ENCODE data around the gene CNTLN.

Gene CNTLN

DNA sequence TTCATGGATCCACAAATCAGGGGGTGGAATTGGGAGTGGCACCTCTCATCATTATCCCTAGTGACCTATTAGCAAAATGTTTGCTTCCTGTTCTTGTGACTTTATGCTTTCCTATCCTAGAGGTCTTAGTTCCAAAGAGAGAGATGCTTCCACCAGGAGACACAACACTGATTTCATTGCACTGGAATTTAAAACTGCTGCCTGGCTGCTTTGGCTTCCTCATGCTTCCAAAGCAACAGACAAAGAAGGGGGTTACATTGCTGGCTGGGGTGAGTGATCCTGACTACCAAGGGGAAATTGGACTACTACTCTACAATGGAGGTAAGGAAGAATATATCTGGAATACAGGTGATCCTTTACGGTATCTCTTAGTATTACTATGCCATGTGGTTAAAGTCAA, 374.9 kb downstream of the CNTLN start:
- TF ChIP-seq ZBTB7A (IDR thresholded peaks at IDR 0.05; ENCODE audit: low read depth) = no peak
- TF ChIP-seq CEBPB (IDR thresholded peaks at IDR 0.05) = no peak
- no peak for TF ChIP-seq CREB1 (IDR thresholded peaks at IDR 0.05; ENCODE audit: low read depth)
- TF ChIP-seq FOXM1 (IDR thresholded peaks at IDR 0.05; ENCODE audit: borderline replicate concordance, low read depth) = no peak
- TF ChIP-seq TEAD4 (IDR thresholded peaks at IDR 0.05) = no peak
- no peak for TF ChIP-seq NFIC (IDR thresholded peaks at IDR 0.05)
- no peak for TF ChIP-seq EGR1 (IDR thresholded peaks at IDR 0.05)
- TF ChIP-seq EP300 (IDR thresholded peaks at IDR 0.05; ENCODE audit: borderline replicate concordance) = no peak
- no peak for TF ChIP-seq YY1 (IDR thresholded peaks at IDR 0.05; ENCODE audit: low read depth)
- TF ChIP-seq, protein P1, sequence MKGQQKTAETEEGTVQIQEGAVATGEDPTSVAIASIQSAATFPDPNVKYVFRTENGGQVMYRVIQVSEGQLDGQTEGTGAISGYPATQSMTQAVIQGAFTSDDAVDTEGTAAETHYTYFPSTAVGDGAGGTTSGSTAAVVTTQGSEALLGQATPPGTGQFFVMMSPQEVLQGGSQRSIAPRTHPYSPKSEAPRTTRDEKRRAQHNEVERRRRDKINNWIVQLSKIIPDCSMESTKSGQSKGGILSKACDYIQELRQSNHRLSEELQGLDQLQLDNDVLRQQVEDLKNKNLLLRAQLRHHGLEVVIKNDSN (IDR thresholded peaks at IDR 0.05) = no peak
- TF ChIP-seq, protein P2, sequence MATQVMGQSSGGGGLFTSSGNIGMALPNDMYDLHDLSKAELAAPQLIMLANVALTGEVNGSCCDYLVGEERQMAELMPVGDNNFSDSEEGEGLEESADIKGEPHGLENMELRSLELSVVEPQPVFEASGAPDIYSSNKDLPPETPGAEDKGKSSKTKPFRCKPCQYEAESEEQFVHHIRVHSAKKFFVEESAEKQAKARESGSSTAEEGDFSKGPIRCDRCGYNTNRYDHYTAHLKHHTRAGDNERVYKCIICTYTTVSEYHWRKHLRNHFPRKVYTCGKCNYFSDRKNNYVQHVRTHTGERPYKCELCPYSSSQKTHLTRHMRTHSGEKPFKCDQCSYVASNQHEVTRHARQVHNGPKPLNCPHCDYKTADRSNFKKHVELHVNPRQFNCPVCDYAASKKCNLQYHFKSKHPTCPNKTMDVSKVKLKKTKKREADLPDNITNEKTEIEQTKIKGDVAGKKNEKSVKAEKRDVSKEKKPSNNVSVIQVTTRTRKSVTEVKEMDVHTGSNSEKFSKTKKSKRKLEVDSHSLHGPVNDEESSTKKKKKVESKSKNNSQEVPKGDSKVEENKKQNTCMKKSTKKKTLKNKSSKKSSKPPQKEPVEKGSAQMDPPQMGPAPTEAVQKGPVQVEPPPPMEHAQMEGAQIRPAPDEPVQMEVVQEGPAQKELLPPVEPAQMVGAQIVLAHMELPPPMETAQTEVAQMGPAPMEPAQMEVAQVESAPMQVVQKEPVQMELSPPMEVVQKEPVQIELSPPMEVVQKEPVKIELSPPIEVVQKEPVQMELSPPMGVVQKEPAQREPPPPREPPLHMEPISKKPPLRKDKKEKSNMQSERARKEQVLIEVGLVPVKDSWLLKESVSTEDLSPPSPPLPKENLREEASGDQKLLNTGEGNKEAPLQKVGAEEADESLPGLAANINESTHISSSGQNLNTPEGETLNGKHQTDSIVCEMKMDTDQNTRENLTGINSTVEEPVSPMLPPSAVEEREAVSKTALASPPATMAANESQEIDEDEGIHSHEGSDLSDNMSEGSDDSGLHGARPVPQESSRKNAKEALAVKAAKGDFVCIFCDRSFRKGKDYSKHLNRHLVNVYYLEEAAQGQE (IDR thresholded peaks at IDR 0.05; ENCODE audit: low read depth) = no peak
- TF ChIP-seq, protein P3, sequence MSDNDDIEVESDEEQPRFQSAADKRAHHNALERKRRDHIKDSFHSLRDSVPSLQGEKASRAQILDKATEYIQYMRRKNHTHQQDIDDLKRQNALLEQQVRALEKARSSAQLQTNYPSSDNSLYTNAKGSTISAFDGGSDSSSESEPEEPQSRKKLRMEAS (IDR thresholded peaks at IDR 0.05) = no peak
- no peak for TF ChIP-seq RAD21 (IDR thresholded peaks at IDR 0.05; ENCODE audit: low read depth)
- TF ChIP-seq TAF1 (IDR thresholded peaks at IDR 0.05; ENCODE audit: low read depth) = no peak
- no peak for TF ChIP-seq TCF12 (IDR thresholded peaks at IDR 0.05; ENCODE audit: low read depth)

DNA sequence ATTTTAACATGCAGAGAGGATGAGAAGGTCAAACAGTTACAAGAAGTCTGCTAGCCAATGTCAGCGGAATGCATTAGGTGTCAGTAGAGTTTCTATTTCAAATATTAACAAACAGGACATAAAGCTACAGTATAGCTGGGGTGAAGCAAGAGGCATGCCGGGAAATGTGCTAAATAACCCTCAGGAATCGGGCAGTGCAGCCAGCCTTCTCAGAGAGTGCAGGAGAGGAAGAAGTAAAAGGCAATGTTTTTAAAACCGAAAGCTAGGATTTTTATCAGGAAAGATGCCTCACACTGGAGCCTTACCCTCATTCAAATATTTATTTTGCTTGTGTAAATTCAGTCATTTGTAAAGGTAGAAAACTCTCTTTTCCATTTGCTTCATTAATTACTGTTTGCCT, 384.9 kb downstream of the CNTLN start:
- TF ChIP-seq YY1 (IDR thresholded peaks at IDR 0.05; ENCODE audit: low read depth) = no peak
- TF ChIP-seq FOXM1 (IDR thresholded peaks at IDR 0.05; ENCODE audit: borderline replicate concordance, low read depth) = no peak
- no peak for TF ChIP-seq NFIC (IDR thresholded peaks at IDR 0.05)
- TF ChIP-seq CEBPB (IDR thresholded peaks at IDR 0.05) = no peak
- TF ChIP-seq EP300 (IDR thresholded peaks at IDR 0.05; ENCODE audit: borderline replicate concordance) = no peak
- TF ChIP-seq, protein P3 (IDR thresholded peaks at IDR 0.05) = no peak
- no peak for TF ChIP-seq TEAD4 (IDR thresholded peaks at IDR 0.05)
- TF ChIP-seq TCF12 (IDR thresholded peaks at IDR 0.05; ENCODE audit: low read depth) = no peak
- TF ChIP-seq TAF1 (IDR thresholded peaks at IDR 0.05; ENCODE audit: low read depth) = no peak
- TF ChIP-seq EGR1 (IDR thresholded peaks at IDR 0.05) = no peak
- TF ChIP-seq, protein P2 (IDR thresholded peaks at IDR 0.05; ENCODE audit: low read depth) = no peak

DNA sequence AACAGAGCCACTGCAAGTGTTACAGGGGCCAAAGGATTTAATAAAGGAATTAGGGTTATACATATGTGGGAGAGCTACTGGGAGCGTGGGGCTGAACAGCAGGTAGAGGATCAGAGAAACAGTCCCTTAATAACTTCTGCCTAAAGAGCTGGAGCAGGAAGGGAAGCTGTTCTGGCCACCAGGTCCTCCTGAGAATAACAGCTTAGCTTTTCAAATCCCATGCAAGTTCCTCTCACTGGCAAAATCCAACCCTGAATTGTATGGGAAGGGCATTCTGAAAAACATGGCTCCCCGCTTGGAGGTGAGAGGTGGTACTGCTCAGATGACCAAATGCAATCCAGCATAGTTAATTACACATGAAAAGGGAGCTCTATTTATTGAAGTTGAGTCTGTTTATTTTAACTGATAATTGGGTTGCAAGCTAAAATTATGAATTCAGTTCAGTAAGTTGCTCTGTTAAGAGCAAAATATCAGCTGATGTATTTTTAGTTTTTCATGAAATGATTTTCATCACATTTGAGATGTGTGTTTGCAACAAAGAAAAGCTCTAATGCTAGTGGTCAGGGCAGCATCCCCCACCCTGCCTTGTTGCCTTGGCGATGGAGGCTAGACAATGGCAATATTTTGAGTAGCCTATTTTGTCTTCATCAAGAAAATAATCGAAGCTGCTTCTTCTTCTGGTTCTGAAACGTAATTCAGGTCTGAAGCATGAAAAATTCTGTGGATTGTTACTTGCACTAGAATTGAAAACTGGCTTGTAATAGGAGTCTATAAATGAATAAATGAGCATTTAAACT, 385.6 kb downstream of the CNTLN start:
- TF ChIP-seq CREB1 (IDR thresholded peaks at IDR 0.05; ENCODE audit: low read depth) = no peak
- no peak for TF ChIP-seq NFIC (IDR thresholded peaks at IDR 0.05)
- TF ChIP-seq EGR1 (IDR thresholded peaks at IDR 0.05) = no peak
- TF ChIP-seq EP300 (IDR thresholded peaks at IDR 0.05; ENCODE audit: borderline replicate concordance) = no peak
- TF ChIP-seq TEAD4 (IDR thresholded peaks at IDR 0.05) = no peak
- no peak for TF ChIP-seq RAD21 (IDR thresholded peaks at IDR 0.05; ENCODE audit: low read depth)
- no peak for TF ChIP-seq ZBTB7A (IDR thresholded peaks at IDR 0.05; ENCODE audit: low read depth)
- TF ChIP-seq, protein P2 (IDR thresholded peaks at IDR 0.05; ENCODE audit: low read depth) = no peak
- no peak for TF ChIP-seq TCF12 (IDR thresholded peaks at IDR 0.05; ENCODE audit: low read depth)

DNA sequence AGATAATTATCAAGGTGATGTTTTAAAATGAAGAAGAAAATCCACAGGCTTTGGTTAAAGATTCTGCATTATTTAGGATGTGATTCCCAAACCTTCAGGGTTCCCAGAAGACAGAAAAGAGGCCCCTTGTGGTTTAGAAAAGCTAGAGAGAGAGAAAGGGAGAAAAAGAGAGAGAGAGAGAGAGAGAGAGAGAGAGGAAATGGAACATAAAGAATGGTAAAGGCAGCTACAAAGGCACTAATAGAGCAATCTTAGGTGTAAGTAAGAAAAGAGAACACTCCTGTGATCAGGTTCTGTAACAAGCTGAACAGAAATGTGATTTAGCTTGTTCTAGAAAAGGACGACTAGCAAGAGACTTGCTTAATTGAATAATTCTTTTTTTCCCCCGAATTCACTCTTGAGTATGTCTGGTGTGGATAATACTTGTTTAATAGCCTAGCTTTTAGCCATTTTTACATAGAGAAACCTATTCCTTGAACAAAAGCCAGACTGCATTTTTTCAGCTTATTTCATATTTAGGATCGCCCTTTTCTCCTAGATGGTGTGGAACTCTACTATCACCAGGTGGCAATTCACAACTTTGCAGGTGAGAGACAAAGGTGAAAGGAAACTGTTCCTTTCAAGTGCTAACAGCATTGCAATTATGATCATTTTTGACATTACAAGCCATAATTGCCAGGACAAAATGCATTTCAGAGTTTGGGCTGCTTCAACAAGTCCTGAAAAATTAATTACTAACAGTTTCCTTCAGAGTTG, 386.4 kb downstream of the CNTLN start:
- TF ChIP-seq RAD21 (IDR thresholded peaks at IDR 0.05; ENCODE audit: low read depth) (peak; percentile 15; the same call in 1 of the 2 replicates), EP300 (IDR thresholded peaks at IDR 0.05; ENCODE audit: borderline replicate concordance) (no peak), ZBTB7A (IDR thresholded peaks at IDR 0.05; ENCODE audit: low read depth) (no peak)

Measured in Ishikawa (cell line).